RWPE1 (cell line): Measurements from ENCODE around the gene DLGAP4.
A peak's percentile ranks its signal among the peaks of the same experiment; 100 is the strongest.
"Not testable (repeated sequence)": the region's sequence is repeated elsewhere in the genome, so short reads cannot be mapped to it uniquely, and the experiment has no call there.

Source experiments
- CTCF ChIA-PET: fragments of 350-600 bp; sonication (Branson Sonifier 250); formaldehyde crosslinking; extraction: SDS; loops from one replicate; lab custom pipeline; 2021; lab: Yijun Ruan, JAX
- POLR2A ChIA-PET: fragments of 400-600 bp; formaldehyde crosslinking; extraction: SDS; loops from one replicate; lab custom pipeline; 2020; ENCODE audit warnings: antibody characterized with exemption; ENCODE audit not compliant: low non-redundant PET; lab: Yijun Ruan, JAX
- DNase-seq: peaks from one replicate; pipeline ENCODE4 v3.0.0; 2012; ENCODE audit warnings: low spot score
- H3K27ac ChIP-seq: fragments of 450-650 bp; 2 replicates; pipeline ENCODE4 v1.5.1; 2017
- TF ChIP-seq, protein P1 (sequence below): fragments of 450-650 bp; conservative IDR thresholded peaks from 2 replicates; pipeline ENCODE4 v1.5.1; 2017; ENCODE audit warnings: low read depth, mild to moderate bottlenecking

DLGAP4 gene

DNA sequence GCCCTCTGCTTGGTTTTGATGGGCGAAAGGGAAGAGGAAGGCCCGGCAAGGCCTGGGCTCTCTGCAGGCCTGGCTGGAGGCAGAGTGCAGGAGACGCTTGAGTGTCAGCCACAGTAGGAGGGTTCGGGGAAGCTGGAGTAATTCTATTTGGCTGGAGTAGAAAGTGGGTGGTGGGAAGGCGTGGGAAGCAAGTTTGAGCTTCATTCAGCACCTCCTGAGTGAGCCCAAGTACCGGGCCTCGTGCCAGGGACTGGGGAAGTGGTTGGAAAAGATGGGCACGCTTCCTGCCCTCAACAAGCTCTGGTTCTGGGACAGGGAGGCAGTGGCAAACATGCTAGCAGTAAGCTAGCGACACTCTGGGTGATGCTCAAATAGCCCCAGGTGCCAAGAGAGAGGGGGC lies 72.5 kb downstream of the DLGAP4 start:
- POLR2A ChIA-PET, result no interaction called here
- H3K27ac ChIP-seq, result no peak overlapping the region
- TF ChIP-seq, protein P1, sequence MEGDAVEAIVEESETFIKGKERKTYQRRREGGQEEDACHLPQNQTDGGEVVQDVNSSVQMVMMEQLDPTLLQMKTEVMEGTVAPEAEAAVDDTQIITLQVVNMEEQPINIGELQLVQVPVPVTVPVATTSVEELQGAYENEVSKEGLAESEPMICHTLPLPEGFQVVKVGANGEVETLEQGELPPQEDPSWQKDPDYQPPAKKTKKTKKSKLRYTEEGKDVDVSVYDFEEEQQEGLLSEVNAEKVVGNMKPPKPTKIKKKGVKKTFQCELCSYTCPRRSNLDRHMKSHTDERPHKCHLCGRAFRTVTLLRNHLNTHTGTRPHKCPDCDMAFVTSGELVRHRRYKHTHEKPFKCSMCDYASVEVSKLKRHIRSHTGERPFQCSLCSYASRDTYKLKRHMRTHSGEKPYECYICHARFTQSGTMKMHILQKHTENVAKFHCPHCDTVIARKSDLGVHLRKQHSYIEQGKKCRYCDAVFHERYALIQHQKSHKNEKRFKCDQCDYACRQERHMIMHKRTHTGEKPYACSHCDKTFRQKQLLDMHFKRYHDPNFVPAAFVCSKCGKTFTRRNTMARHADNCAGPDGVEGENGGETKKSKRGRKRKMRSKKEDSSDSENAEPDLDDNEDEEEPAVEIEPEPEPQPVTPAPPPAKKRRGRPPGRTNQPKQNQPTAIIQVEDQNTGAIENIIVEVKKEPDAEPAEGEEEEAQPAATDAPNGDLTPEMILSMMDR, result no peak
- DNase-seq, result no peak
- CTCF ChIA-PET, result no interaction called here

DNA sequence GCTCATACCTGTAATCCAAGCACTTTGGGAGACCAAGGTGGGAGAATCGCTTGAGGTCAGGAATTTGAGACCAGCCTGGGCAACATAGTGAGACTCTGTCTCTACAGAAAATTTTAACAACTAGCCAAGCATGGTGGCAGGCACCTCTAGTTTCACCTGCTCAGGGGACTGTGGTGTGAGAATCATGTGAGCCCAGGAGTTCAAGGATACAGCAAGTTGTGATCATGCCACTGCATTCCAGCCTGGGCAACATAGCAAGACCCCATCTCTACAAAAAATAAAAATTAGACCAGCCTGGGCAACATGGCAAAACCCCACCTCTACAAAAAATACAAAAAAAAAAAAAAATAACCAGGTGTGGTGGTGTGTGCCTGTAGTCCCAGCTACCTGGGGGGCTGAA lies 73.8 kb downstream of the DLGAP4 start:
- H3K27ac ChIP-seq, POLR2A ChIA-PET, DNase-seq: not testable (repeated sequence)
- CTCF ChIA-PET, result interaction anchor here (0.6 kb wide), 1 partner anchor 59 kb away, joined by 3 read pairs; no protein-coding TSS in a partner anchor

DNA sequence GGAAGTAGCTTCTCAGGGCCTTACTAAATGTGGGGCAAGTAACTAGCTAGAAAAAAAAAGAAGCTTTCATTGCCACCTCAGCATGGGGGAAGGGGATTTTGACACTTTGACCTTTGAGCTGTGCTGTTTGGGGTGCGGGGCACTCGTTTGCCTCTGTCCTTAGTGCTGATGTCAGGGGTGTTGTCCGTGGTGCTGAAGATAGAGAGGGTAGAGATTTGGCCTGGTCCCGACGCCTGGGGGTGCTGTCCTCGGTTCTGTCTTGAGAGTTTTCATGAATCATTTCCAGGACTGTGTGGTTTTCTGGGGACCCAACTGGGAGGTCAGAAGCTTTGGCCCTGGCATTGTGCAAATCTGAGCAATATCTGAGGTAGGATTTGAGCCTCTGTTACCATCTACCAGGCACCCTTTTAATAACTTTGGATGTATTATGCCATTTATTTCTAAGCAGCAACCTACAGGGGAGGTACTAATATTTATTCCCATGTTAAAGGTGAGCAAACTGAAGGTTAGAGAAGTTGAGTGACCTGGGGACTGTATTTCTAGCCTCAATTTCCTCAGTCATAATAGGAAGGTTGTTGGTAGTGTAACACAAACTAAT lies 78.0 kb downstream of the DLGAP4 start:
- H3K27ac ChIP-seq, result no peak overlapping the region
- DNase-seq, result peak; percentile 77
- ChIA-PET POLR2A (no interaction called here), CTCF (interaction anchor here (0.6 kb wide), 3 partner anchors 9 to 12 kb away, joined by 3 to 4 read pairs (median 3); no protein-coding TSS in a partner anchor)
- TF ChIP-seq, protein P1, result no peak; the same call in 1 of the 2 replicates

DNA sequence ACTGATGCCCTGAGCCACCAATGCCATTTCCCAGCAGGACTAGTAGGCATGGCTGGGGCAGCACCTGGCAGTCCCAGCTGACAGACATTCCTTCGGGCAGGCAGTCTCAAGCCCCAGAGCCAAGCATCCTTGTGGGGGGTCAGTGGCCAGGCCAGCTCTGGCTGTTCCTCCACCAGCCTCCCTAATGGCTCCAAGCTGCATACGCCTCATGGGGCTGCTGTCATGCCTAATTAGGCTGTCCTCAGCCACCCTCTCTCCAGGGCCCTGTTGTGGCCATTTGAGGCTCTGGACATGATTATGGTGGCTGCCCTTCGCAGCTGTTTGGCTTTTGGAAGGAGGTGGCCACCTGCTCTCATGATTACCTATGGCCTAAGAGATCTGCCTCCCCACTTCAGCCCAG lies 79.4 kb downstream of the DLGAP4 start:
- DNase-seq, result no peak
- TF ChIP-seq, protein P1, result no peak
- POLR2A ChIA-PET, result no interaction called here
- no peak overlapping the region for H3K27ac ChIP-seq
- CTCF ChIA-PET, result no interaction called here

DNA sequence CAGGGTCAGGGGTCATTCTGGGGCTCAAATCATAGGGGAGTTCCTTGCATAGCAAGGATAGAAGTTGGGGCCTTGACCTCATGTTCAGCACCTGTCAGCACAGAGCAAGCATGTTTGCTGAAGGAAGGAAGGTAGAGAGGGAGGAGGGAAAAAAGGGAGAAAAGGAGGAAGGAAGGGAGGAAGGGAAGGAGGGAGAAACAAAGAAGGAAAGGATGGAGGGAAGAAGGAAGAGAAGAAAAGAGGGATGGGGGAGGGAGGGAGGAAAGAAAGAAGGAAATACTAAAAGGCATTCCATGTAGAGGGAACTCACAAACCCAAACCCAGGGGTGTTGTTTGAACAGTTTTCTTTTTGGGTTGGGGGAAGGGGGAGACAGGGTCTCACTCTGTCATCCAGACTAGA lies 80.1 kb downstream of the DLGAP4 start:
- CTCF ChIA-PET, result no interaction called here
- H3K27ac ChIP-seq, result no peak overlapping the region
- TF ChIP-seq, protein P1, result no peak
- no peak for DNase-seq
- POLR2A ChIA-PET, result no interaction called here

DNA sequence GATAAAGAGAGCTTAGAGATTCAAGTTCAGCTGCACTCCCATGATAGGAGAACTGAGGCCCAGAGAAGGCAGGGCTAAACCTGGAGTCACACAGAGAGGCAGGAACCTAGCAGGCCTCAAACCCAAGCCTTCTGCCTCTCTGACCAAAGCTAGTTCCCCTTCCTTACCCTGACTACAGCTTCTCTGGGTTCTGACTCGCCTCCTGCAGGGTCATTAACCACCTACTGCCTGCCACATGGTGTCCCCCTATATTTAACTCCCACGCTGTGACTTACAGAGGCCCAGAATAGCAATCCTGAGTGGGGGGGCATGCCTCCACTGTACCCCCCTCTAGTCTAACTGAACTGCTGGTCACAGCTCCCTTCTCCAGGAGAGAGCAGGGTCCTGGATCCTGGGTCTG lies 84.1 kb downstream of the DLGAP4 start:
- CTCF ChIA-PET, result interaction anchor here (0.6 to 0.8 kb wide), 3 partner anchors 117 to 187 kb away, joined by 3 to 4 read pairs (median 4); no protein-coding TSS in a partner anchor
- TF ChIP-seq, protein P1, result no peak
- POLR2A ChIA-PET, result no interaction called here
- no peak overlapping the region for H3K27ac ChIP-seq
- DNase-seq, result no peak

DNA sequence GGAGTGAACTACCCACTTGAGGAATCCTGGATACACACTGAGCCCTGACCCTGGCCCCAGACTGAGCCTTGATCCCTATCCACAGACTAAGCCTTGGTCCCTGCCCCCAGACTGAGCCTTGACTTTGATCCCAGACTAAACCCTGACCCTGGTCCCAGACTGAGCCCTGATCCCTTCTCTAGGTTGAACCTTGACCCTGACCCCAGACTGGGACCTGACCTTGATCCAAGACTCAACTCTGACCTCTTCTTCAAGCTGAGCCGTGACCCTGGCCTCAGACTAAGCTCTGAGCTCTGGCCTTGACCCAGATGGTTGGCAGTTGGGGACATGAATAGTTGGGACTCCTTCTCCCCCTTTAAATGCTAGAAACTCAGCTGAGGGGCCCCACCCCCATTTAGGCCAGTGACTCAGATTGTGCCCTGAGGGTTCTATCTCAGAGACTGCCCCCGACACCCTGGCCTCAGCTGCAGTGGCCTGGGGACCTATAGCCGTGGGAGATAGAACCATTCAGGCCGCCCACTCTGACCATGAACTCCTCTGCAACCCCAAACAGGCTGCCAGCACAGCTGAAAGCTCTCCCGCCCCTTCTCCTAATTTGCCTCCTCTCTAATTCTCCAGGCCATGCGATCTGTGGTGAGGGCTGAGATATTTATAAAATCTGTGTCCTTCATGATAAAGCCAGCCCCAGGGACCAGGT lies 84.7 kb downstream of the DLGAP4 start:
- TF ChIP-seq, protein P1, result no peak
- ChIA-PET CTCF (interaction anchor here (0.8 to 1.0 kb wide), 4 partner anchors 49 to 188 kb away, joined by 3 to 4 read pairs (median 4); no protein-coding TSS in a partner anchor), POLR2A (no interaction called here)
- DNase-seq, result no peak
- H3K27ac ChIP-seq, result no peak overlapping the region
